ENCODE data around the gene HOXB4.

HOXB4 gene

DNA sequence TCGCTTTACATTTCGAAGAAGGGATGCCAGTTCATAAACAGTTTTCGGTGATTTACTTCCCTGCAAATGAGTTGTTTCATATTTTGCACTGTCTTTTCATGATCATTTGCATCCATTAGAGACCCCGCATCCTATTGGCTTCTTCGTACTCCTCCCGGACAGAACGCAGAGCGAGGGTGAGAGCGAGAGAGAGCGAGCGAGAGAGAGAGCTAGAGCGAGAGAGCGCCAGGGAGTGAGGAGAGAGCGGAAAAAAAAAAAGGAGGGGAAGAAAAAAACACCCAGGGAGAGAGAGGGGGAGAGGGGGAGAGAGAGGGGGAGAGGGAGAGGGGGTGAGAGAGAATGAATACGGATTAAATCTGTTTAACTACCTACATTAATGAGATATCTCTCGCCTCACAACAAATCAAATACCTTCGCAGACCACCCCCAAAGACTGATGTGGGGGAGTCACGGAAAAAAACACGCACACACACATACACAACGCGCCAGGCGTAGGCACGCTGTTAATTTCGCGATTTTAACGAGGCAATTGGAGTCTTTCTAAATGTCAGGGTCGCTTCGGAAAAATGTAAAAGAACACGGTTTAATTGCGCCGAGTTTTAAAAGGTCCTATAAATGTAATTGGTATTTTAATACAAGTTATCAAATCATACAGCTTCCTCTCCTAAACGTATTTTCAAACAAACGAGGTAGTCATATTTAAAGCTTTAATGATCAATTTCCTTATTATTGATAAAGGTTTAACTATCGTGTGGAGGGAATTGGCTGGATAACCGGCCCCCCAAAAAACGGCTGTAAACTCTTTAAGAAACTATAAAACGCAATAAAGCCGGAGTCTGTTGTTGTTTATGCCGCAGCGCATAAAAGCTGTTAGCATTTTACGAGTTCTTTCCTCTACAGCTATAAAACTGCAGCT, 37.2 kb upstream of the HOXB4 start, which contains the start of gene HOXB8:
TSS of gene HOXB8 (minus strand) at position 246 of the 916 bp plus-strand sequence. CDS start 588 bp downstream, outside the sequence.
- no peak for DNase-seq (ENCODE audit: low read depth)

DNA sequence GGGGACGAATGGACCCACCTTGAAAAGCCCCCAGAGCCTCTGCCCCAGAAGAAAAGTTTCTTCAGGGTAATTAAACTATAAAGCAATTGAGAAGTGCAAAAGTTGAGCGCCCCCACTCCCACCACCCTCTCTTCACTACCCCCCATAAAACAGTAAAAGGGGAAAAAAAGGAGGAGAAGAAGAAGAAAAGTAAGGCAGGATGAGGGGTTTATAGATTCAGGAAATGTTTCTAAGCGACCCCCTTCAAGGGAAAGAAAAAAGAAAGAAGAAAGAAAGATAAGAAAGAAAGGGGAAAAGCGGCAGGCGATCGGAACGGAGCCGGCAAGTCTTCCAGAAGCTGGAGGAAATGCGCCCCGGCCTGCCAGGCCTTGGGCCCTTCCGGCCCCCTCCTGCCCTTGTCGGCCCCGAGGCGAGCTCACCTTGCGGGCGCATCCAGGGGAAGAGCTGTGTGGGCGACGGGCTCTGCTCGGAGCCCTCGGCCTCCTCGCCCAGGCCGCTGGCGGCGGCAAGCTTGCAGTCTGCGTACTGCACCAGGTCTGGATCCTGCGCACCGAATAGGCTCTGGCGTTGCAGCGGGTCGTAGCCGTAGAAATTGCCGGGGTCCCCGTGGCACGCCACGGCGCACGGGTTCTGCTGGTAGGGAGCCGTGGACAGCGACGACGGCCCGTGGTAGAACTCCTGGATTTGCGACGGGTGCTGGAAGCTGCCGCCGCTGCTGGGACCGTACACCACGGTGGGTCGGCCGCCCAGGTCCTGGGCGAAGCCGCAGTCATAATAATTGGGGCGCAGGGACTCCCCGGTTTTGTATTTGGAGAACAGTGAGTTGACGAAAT, 35.9 kb upstream of the HOXB4 start:
- no peak for DNase-seq (ENCODE audit: low read depth)

DNA sequence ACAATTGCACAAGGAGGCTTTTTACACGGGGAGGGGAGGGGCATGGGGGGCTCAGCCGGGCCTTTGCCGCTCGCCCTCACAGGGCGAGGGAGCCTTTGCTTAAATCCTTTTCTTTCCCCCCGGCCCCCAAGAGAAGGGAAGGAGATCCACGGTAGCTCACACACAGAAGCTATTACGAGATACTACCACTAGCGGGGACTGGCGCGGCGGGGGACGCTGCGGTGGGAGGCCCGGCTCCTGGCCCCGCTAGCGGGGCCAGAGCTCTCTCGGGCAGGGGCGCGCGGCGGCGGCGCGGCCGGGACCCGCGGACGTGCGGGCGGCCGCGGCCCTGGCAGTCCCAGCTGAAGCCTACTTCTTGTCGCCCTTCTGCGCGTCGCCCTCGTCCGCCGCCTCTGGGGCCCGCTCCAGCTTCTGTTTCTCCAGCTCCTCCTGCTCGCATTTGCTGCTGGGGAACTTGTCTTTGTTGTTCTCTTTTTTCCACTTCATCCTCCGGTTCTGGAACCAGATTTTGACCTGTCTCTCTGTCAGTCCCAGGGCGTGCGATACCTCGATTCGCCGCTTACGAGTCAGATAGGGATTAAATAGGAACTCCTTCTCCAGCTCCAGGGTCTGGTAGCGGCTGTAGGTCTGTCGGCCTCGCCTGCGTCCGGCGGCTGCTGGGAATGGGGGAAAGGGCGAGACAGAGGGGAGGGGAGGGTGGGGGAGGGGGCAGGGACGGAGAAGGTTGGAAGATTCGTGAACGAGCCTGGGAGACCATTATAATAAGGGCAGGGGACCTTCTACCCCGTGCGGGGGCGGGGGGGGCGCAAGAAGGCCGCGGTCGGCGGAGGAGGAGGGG, 34.9 kb upstream of the HOXB4 start:
- no peak for DNase-seq (ENCODE audit: low read depth)

DNA sequence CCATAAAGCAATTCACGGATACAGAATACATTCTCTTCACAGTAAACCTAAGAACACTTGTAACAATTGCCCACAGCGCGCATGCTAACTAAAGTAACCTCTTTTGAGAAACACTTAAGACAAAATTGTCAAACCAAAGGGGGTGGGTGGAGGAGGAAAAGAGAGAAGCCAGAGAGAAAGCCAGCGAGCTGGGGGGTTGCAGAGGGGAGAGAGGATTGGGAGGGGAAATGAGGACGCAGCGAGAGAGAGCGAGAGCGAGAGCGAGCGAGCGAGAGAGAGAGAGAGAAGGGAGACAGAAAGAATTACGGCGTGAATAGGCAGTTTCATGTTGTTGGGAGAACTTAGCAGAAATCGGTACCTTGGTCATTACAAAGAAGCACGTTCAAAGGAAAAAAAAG, 34.3 kb upstream of the HOXB4 start:
- no peak for DNase-seq (ENCODE audit: low read depth)

DNA sequence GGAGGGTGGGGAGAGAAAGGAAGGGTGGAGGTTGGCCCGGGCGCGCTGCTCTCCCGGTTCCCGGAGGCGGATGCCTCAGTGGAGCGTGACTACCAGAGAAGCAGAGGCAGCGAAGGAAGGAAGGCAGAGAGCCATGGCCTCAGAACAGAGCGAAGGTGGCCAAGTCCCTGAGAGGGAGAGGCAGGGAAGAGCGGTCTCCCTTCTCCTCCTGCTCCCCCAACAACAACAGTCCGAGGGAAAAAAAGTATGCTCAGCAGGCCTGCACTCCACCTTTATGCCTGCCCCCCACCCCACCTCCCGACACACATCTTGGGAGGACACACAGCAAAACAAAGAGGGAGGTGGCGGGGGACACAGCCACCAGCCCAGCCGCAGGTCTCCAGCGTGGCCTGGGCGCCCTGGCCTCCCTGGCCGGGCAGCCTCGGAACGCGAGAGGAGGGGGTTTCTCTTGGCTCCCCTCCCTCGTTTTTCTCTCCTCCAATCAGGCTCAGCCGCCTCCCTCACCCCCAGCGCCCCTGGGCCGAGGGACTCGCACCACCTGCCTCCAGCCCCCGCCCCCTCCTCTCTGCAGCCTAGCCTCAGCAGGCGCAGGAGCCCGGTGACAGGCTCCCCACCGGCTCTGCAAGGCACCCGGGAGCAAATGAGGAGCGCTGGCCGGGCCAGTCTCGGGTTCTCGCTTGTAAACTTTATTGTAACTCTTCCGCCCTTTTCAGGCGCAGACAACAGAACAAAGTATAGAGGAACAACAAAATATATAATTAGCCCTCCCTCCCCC, 33.7 kb upstream of the HOXB4 start:
- no peak for DNase-seq (ENCODE audit: low read depth)

DNA sequence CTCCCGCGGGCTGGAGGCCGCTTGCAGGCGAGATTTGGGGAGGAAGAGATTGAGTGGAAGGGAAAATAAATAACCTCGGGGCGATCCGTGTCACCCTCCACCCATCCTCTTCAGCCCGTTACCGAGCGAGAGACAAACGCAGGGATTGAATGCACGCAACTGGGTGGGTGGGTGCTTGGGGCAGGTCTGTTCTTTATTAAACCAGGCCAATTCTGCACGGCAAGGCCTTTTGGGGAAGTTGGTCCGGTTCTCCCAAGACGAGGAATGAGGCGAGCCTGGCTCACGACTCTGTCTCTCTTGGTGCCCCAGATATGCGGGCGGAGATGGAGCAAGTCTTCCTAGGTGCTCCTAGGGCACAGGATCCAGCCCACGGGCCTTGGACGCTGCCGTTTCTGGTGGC, 33.1 kb upstream of the HOXB4 start:
- no peak for DNase-seq (ENCODE audit: low read depth)

DNA sequence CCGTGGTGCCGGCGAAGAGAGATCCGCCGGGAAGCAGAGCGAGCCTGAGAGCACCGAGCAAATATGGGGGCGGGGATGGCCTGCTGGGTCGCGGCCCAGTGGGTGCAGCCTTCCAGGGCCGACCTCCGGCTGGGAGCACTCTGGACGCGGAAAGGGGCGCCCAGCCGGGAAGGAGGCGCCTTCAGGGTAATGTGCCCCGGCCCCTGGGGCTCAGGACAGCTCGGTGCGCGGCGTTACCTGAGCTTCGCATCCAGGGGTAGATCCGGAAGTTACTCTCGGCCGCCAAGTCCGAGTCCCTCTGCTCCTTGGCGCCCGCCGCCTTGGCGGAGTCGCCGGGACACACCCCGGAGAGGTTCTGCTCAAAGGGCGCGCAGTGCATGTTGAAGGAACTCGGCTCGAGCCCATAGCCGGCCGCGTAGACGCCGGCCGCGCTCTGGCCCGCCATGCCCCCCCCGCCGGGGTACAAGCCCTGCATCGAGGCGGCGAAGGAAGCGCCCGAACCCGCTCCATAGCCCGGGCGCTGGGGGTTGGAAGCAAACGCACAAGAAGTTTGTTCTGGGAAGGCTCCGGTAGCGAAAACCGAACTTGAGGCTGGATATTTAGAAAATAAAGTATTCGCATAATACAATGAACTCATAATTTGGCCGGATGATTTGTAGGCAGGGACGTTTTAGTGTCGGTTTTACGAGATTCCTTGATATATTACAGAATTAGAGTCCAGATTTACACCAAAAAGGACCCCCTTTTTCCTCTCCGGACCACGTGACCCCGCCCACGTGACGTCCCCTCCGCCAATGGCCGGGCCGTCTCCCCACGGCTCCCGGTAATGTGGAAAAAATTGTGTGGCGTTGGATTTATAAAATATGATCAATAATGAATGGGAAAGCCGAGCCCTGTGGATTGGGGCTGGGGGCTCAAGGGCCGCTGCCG, 32.4 kb upstream of the HOXB4 start, which contains the start of gene HOXB7:
TSS of gene HOXB7 (minus strand) at position 736 of the 930 bp plus-strand sequence. CDS start at position 637, 99 bp downstream.
- DNase-seq (ENCODE audit: low read depth) = no peak

DNA sequence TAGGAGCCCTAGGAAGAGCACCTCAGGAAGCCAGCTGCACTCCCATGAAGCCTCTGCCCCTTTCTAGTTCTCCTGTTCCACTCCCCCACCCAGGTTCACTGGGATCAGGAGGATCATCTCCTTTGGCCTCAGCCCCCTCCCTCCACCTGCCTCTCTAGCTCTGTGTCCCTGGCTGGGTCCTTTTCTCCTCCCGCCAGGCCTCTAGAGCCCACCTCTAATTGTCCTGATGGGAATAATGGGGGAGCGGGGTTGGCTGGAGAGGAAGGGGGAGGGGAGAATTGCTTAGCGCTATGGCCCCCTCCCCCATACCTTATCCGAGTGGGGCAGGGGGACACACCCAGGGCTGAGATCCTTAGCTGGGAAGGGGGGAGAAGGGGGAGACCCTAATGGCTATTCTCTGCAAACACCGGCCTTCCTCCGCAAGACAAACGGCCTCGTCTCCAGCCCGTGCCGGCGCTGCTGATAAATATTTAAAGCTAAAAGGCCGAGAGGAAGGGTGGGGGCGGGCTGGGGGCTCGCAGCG, 31.7 kb upstream of the HOXB4 start:
- DNase-seq (ENCODE audit: low read depth) = no peak

DNA sequence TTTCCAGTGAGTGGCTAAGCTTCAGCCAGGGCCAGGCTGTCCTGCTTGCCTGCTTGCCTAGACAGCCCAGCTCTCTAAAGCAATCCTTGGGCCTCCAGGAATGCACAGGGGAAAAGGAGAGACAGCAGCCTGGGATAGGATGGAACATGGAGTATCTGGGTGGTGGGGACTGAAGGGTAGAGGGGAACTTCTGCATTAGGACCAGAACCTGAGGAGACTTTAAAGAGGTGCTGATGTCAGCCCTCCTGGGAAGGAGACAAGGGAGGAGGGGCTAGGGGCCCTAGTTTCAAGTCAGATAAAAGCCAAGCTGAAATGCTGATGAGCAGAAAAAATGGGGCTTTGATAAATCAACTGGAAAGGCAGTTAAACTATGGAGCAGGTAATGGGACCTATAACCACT, 30.9 kb upstream of the HOXB4 start:
- DNase-seq (ENCODE audit: low read depth) = no peak

DNA sequence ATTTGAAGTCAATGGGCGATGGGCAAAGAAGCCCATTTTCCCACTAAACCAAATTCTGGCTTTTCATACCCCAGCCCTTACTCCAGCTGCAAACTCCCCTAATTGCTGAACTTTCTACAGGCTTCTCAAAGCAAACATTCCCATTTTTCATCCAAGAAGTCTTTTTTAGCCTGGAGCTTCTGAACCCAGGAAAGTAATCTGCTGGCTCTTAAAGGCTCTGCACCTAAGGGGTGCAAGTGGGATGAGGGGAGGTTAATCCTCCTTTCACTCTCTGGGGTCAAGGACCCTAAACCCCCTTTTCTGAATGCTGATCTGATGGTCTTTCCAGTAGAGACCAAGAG, 30.3 kb upstream of the HOXB4 start:
- DNase-seq (ENCODE audit: low read depth) = no peak

DNA sequence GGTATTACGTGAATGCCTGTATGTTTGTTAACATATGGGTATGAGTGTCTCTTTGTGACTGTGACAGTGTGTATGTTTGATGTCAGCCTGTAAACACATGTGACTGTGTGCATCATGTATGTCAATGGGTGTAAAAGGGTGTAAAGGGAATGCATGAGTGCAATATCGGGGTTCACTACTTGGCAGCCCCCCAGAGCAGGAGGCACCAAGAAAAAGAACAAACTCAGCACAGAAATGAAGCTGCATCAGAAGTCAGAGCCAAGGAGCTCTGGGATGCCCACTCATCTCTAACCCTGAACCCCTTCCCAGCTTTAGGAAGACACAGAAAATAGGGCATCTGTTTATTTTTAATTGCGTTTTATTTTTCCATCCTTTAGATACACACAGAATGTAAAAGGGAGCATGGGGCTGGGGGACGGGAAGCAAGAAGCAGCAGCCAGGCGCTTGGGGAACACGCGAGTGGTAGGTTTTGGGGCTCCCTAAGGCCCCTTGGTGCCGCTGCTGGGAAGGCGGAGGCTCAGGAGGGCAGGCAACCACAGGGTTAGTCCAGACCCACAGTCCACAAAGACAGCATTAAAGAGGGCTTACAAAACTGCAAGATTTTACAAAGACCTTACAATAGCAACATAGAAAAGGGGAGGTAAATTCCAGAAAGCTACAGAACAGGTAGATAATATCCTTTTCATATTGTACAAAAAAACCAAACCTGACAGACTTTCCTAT, 28.9 kb upstream of the HOXB4 start:
- no peak for DNase-seq (ENCODE audit: low read depth)

DNA sequence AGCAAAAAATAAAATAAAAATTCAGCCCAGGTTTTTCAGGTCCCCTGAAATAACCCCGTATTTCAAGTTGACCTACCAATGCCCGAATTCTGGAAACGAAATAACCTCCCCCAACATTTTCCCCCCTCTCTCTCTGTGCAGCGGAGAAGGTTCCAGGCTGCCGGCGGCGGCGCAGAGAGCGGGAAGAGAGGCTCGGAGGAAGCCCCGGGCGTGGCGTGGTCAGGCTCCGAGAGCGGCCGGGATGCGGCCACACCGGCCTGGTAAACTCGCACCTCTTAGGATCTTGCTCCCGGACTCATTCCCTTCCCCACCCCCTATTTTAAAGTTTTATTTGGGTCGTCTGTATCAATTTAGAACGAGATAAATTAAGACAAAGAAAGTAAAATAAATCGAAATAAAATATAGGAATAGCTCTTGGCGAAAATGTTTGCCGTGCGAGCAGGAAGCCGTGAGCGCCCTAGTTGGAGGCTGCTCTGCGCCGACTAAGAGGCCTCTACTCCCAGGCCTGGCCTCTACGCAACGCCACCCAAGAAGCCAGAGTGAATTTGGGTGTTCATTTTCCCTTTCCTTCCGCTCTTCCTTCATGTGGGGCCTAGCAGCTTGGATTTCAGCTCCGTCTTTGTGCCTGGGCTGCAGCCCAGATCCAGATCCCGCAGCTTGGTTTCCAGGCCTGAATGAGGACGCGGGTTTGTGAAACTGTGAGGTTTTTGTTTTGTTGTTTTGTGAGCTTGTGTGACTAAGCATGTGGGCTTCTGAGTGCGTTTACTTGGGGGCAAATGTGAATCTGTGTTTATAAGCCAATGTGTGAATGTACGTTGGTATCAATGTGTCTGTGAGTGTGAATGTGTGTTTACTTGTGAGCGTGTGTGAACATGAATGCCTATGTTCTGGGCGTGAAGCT, 28.1 kb upstream of the HOXB4 start:
- no peak for DNase-seq (ENCODE audit: low read depth)

DNA sequence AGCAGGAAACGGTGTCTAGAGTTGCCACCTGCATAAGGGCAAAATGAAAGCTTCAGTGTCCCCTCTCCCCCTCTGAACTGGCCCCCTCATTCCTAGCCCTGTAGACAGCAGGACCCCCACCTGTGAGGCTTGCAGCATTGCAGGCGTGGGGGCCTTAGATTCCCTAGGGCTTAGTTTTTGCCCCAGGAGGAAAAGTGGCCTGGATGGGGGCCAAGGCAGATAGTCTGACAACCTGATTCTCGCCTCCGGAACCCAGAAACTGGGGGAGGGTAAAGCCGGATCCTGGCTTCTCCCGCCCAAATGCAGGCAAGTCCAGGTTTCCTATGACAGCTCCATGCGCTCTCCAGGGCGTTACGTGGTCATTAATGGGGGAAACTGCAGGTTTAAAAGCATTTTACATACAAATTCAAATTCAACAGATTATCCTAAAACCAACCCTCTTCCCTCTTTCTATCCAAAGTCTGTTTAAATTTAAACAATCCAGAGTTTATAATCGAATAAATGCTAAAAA, 27.3 kb upstream of the HOXB4 start:
- no peak for DNase-seq (ENCODE audit: low read depth)

DNA sequence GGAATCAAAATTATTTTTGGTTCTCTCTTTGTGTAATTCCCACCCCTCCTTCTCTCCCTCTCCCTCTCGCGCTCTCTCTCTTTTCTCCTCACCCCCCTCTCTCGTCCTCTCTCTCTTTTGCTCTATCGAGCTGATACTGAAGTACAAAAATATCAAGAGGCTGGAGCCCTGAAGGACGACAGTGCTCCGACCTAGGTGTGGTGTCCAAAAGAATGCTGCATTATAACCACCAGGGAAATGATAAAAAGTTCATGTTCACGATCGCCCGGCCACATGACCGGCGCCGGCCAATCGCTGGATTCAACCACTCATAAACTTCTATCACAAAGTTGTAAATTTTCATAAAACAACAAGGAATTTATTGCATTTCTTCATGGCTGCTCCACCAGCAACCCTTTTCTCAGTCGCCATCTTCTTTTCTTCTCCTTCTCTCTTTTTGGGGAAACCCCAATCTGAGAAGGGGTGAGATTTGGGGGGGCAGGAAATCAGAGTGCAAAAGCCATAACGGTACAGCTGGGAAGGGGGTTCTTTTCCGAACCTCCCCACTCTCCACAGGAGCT, 26.7 kb upstream of the HOXB4 start, which contains the start of gene HOXB6:
TSS of gene HOXB6 (minus strand) at position 217 of the 560 bp plus-strand sequence. CDS start 6,836 bp downstream, outside the sequence.
- DNase-seq (ENCODE audit: low read depth) = no peak

DNA sequence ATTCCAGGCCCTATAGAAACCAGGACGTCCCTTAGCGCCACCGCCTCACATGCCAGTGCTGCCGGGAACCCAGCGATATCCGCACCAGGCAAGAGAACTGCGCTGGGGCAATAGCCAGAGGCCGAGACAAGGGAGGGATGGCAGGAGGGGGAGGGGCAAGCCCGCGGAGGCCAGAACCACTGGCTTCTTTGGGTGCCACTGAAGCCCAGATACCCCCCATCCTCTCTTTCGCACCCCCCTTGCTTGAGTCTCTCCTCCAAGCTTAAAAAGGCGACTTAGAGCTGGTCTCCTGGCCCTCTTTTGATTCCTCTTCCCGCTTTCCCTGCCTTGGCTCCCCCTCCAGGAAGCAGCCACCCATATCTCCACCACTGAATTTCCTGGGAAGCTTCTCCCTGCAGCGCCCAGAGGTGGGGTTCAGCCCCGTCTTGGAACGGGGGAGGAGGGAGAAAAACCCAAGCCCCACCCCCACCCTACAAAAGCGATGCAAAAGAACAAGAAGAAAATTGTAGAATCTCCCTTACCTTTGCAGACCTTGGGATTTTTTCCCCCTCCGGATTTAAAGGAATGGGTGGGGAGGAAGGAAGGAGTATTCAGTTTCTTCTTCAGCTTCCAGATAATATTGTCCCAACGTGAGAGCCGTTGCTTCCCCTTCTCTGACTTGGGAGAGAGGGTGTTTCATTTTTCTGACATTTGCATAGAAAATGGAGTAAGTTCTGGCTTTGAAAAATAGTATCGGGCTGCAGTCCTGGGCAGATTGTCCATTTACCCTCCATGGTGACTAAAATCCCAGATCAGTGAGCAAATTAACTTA, 26.0 kb upstream of the HOXB4 start:
- no peak for DNase-seq (ENCODE audit: low read depth)

Measured in non-pigmented ciliary epithelial cell (primary cell).